Ectodermal cell (in vitro differentiated cells): ENCODE measurements around the gene AIF1L.

Source experiments
- H3K27ac ChIP-seq: 2 replicates; pipeline ENCODE4 v1.7.0; 2013; ENCODE audit warnings: mild to moderate bottlenecking, low read depth, low read length; ENCODE audit not compliant: insufficient read depth, poor library complexity, severe bottlenecking
- H3K27me3 ChIP-seq: 2 replicates; pipeline ENCODE4 v1.7.0; 2013; ENCODE audit warnings: mild to moderate bottlenecking, low read length; ENCODE audit not compliant: insufficient read depth, control insufficient read depth, poor library complexity, severe bottlenecking
- H3K36me3 ChIP-seq: one replicate; pipeline ENCODE4 v1.7.0; 2013; ENCODE audit warnings: low read length; ENCODE audit not compliant: control insufficient read depth, insufficient read depth
- H3K4me1 ChIP-seq: one replicate; pipeline ENCODE4 v1.7.0; 2013; ENCODE audit warnings: low read length; ENCODE audit not compliant: control insufficient read depth, insufficient read depth
- H3K4me3 ChIP-seq: 2 replicates; pipeline ENCODE4 v1.7.0; 2013; ENCODE audit warnings: low read depth, low read length, control low read depth; ENCODE audit not compliant: insufficient read depth
- H3K9me3 ChIP-seq: 2 replicates; pipeline ENCODE4 v1.7.0; 2013; ENCODE audit warnings: mild to moderate bottlenecking, low read length, moderate library complexity; ENCODE audit not compliant: control insufficient read depth
- WGBS, 2 experiments: methylation state at CpG; one replicate each; pipeline ENCODE4 v1.1.7; 2013; ENCODE audit warnings: missing lambda C conversion rate in 2 of 2; 5-methylcytosine and 5-hydroxymethylcytosine counted together

AIF1L gene

DNA sequence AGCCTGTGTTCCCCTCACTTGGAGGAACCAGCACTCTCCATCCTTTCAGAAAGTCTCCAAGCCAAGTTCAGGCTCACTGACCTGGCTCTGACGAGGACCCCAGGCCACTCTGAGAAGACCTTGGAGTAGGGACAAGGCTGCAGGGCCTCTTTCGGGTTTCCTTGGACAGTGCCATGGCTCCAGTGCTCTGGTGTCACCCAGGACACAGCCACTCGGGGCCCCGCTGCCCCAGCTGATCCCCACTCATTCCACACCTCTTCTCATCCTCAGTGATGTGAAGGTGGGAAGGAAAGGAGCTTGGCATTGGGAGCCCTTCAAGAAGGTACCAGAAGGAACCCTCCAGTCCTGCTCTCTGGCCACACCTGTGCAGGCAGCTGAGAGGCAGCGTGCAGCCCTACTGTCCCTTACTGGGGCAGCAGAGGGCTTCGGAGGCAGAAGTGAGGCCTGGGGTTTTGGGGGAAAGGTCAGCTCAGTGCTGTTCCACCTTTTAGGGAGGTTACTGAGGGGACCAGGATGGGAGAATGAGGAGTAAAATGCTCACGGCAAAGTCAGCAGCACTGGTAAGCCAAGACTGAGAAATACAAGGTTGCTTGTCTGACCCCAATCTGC, 24.4 kb downstream of the AIF1L start:
- H3K4me1 ChIP-seq: no peaks in the 10 kb centered on the region
- 94 to 97% methylated on average over 5 to 7 of the region's 7 CpGs for WGBS, 2 experiments
- no peak overlapping the region for H3K4me3 ChIP-seq
- H3K27me3 ChIP-seq: no peaks in the 10 kb centered on the region
- peaks cover 28% of the 10 kb centered on the region for H3K36me3 ChIP-seq
- H3K9me3 ChIP-seq: no peaks in the 10 kb centered on the region
- no peak overlapping the region for H3K27ac ChIP-seq

DNA sequence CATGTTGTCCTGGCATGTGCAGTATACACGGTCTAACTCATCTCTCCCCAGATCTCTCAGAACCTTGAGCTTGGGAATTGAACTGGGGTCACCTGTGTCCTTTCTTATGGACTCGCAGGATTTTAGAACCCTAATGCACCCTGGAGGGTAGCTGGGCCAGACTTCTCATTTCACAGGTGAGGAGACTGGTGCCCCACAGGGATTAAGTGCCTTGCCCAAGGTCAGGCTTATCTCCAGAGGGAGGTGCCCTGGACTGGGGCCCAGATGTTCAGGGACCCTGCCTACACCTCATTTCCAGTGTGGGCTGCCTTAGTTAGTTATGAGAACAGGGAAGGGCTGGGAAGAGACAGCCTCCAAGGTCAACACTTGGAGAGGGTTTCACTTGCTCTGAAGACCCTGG, 25.0 kb downstream of the AIF1L start:
- no peak overlapping the region for H3K27ac ChIP-seq
- H3K27me3 ChIP-seq: no peaks in the 10 kb centered on the region
- no peaks in the 10 kb centered on the region for H3K9me3 ChIP-seq
- H3K36me3 ChIP-seq: peaks cover 28% of the 10 kb centered on the region
- H3K4me1 ChIP-seq: peaks cover 3% of the 10 kb centered on the region
- 89 to 91% methylated on average over 2 of the region's 2 CpGs for WGBS, 2 experiments
- H3K4me3 ChIP-seq: no peak overlapping the region

DNA sequence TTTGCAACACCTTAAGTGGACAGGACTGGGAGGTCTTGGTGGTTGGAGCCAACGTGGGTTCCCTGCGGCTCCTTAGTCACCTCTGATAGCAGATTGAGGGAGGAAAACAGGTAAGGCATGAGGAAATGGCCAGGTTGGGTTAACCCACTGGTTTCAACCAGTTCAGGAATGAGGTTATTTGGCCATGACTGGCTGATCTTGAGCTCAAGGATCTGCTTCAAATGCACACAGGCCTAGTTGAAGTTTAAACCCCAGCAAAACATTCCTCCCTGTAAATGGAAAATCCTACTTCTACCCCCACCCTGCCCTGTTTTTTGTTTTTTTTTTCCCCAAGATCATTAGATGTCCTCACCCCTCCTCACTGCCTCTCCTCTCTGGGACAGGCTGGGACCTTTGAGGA, 25.8 kb downstream of the AIF1L start:
- peaks cover 7% of the 10 kb centered on the region for H3K4me1 ChIP-seq
- H3K4me3 ChIP-seq: no peak overlapping the region
- no peaks in the 10 kb centered on the region for H3K9me3 ChIP-seq
- H3K27me3 ChIP-seq: no peaks in the 10 kb centered on the region
- H3K36me3 ChIP-seq: peaks cover 28% of the 10 kb centered on the region
- no peak overlapping the region for H3K27ac ChIP-seq
- 93 to 98% methylated on average over 2 of the region's 2 CpGs for WGBS, 2 experiments

DNA sequence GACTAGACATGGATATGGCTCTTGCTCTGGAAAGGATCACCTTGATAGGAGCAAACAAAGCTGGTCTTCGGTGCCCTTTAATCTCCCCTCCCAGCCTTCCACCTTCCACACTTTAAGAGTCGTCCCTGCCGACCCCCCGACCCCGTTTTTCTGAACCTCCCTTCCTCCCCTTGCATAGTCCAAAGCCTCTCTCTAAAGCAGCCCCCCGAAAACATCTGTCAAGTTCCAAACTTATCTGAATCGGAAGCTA, 28.6 kb downstream of the AIF1L start:
- Histone ChIP-seq H3K36me3 (peaks cover 34% of the 10 kb centered on the region), H3K27ac (peak overlapping the region; percentile 78), H3K27me3 (no peaks in the 10 kb centered on the region), H3K9me3 (no peaks in the 10 kb centered on the region), H3K4me1 (peaks cover 7% of the 10 kb centered on the region), H3K4me3 (peak overlapping the region; percentile 99)
- WGBS, 2 experiments: 4 to 5% methylated on average over 7 of the region's 7 CpGs

DNA sequence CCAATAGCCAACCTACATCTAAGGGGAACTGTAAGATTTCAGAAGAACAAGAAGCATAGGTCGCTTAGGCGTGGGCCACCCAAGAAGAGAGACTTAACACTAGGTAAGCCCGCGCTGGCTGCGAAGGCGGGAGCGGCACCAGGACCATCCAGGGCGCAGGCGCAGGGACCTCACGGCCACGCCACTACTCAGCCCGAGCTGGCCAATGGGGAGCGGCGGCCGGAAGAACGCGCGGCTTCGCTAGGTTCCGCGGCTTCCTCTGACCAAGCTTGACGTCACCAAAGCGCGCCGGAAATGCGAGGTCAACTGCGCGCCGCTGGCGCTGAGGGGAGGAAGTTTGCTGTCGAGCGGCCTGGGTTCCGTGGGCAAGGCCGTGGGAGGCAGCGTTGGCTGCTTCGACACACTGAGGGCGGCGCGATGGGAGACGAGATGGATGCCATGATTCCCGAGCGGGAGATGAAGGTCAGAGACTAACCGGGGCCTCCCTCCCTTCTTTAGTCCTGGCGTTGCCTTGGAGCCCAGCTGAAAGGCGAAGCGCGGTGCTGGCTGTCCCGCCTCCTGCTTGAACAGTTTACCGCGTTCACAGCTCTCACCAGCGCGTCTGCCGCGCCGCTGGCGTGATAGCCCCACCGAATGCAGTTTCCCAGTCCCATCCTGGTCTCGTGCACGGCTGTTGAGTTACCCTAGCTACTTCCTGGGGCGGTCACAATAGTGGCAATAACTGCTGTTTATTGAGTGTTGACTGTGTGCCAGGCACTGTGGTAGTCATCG, 29.1 kb downstream of the AIF1L start, which contains the start of gene NUP214:
TSS of gene NUP214 (plus strand) at position 299 of the 771 bp plus-strand sequence. CDS start at position 418, 119 bp downstream.
- H3K27ac ChIP-seq: peak within 1 kb of the TSS; percentile 78
- peaks cover 7% of the 10 kb centered on the region for H3K4me1 ChIP-seq
- H3K9me3 ChIP-seq: no peaks in the 10 kb centered on the region
- 0% methylated on average over 61 of the region's 61 CpGs for WGBS, 2 experiments
- peak within 1 kb of the TSS; percentile 99 for H3K4me3 ChIP-seq
- peaks cover 35% of the 10 kb centered on the region for H3K36me3 ChIP-seq
- H3K27me3 ChIP-seq: no peaks in the 10 kb centered on the region

DNA sequence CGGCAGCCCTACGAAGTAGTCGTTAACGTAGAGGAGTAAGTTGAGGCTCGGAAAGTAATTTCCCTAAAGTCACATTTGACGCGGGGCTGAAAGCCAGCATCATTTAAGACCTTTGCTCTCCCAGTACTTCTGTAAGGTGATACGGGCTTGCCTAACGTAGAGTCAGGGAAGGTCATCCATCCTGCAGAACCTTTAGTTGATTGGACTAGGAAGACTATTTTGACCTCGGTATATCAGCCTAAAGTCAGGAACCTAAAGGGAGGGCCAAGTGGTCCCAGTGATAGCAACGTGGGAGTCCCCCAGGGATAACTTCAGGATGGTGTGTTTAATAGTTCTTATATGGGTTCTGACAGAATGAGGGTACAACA, 29.7 kb downstream of the AIF1L start:
- peaks cover 7% of the 10 kb centered on the region for H3K4me1 ChIP-seq
- H3K9me3 ChIP-seq: no peaks in the 10 kb centered on the region
- H3K36me3 ChIP-seq: peaks cover 36% of the 10 kb centered on the region
- 4 to 5% methylated on average over 11 of the region's 11 CpGs for WGBS, 2 experiments
- no peaks in the 10 kb centered on the region for H3K27me3 ChIP-seq
- no peak overlapping the region for H3K27ac ChIP-seq
- peak overlapping the region; percentile 99 for H3K4me3 ChIP-seq

DNA sequence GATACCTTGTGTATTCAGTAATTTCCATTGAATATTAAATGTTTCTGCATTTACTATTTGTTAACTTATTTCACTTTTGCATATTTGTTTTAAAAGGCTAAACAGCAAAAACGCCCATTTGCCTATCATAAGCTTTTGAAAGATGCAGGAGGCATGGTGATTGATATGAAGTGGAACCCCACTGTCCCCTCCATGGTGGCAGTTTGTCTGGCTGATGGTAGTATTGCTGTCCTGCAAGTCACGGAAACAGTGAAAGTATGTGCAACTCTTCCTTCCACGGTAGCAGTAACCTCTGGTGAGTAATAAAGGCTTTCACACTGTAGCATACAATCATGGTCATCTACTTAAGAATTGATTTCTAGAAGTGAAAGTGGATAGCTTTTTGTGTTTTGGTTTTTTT, 32.9 kb downstream of the AIF1L start:
- peaks cover 7% of the 10 kb centered on the region for H3K4me1 ChIP-seq
- H3K4me3 ChIP-seq: no peak overlapping the region
- peaks cover 53% of the 10 kb centered on the region for H3K36me3 ChIP-seq
- WGBS, 2 experiments: 96 to 100% methylated on average over 3 of the region's 3 CpGs
- H3K27me3 ChIP-seq: no peaks in the 10 kb centered on the region
- H3K9me3 ChIP-seq: no peaks in the 10 kb centered on the region
- H3K27ac ChIP-seq: no peak overlapping the region

DNA sequence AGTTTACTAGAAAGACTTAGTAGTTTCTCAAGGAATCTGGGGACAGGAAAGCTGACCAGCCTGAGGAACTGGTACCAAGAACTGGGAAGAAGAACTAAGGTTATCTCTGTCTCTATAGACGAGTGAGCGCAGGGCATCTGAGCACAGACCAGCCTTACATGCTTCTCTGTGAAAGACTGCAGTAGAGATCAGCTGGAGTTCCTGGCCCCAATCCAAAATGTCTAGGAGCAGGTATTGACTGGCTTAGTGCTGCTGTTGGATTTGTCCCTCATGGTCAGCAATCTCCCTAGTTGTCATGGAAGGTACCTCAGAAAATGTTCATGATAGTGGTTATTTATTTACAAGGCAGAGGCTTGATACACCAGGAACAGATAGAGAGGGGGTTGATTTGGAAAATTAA, 42.3 kb downstream of the AIF1L start:
- H3K36me3 ChIP-seq: peaks cover 46% of the 10 kb centered on the region
- 91 to 93% methylated on average over 2 of the region's 2 CpGs for WGBS, 2 experiments
- H3K9me3 ChIP-seq: no peaks in the 10 kb centered on the region
- H3K27me3 ChIP-seq: no peaks in the 10 kb centered on the region
- H3K4me3 ChIP-seq: no peak overlapping the region
- H3K4me1 ChIP-seq: peaks cover 1% of the 10 kb centered on the region
- no peak overlapping the region for H3K27ac ChIP-seq

DNA sequence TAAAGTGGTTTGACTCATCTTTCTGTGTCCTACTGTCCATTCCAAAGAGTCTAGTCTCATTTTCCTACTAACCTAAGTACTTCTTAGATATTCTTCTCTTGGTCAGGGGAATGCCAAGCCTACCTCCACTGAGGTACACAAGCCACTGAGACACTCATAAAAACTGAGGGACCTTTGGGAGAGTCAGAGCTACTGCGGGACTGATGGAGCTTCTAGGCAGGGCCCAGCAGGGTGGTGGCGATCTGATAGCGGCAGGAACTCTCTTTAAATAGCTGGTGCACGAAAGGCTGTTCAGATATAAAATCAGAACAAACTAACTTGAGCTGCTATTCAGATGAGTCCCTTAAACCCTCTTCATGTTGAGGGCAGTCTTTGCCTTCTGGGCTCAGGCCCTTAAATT, 43.8 kb downstream of the AIF1L start:
- peaks cover 39% of the 10 kb centered on the region for H3K36me3 ChIP-seq
- H3K9me3 ChIP-seq: no peaks in the 10 kb centered on the region
- WGBS, 2 experiments: 93 to 96% methylated on average over 4 of the region's 4 CpGs
- peaks cover 10% of the 10 kb centered on the region for H3K4me1 ChIP-seq
- H3K27me3 ChIP-seq: no peaks in the 10 kb centered on the region
- no peak overlapping the region for H3K27ac ChIP-seq
- H3K4me3 ChIP-seq: no peak overlapping the region

DNA sequence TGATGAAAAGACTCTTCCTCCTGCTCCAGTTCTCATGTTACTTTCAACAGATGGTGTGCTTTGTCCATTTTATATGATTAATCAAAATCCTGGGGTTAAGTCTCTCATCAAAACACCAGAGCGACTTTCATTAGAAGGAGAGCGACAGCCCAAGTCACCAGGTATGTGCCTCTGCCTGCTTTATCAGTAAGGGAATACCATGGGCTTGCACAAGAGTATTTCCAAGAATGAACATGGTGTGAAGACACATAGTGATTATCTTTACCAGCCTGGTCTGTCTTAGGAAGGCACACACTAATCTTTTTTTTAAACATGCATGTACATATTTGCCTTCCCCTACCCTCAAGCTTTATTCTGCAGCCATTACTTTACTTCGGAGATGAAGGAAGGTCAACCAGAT, 44.2 kb downstream of the AIF1L start:
- WGBS, 2 experiments: 98 to 100% methylated on average over 3 of the region's 3 CpGs
- H3K4me1 ChIP-seq: peaks cover 10% of the 10 kb centered on the region
- no peak overlapping the region for H3K27ac ChIP-seq
- H3K9me3 ChIP-seq: no peaks in the 10 kb centered on the region
- H3K4me3 ChIP-seq: no peak overlapping the region
- no peaks in the 10 kb centered on the region for H3K27me3 ChIP-seq
- H3K36me3 ChIP-seq: peaks cover 35% of the 10 kb centered on the region
